PC-3 (cell line): Measurements from ENCODE around the gene PARM1. TPM values are rescaled to one million over a fixed set of nuclear protein-coding genes. Genes with fewer than 3 reads are reported as not detected.

Experiments used
- ATAC-seq: fragments of 200-7000 bp; cut with Tn5 transposase; 2 replicates; pipeline ENCODE4 v1.9.1; 2020; ENCODE audit warnings: mild to moderate bottlenecking, moderate library complexity
- BruUV-seq: library from RNA; stranded (reverse); fragments of 400-500 nt; replicated peaks from 2 replicates; lab custom pipeline; 2021; lab: Mats Ljungman, UMichigan
- CTCF ChIA-PET: fragments of 300-600 bp; sonication (Branson Sonifier 250); formaldehyde crosslinking; loops from one replicate; lab custom pipeline; 2022; ENCODE audit warnings: antibody characterized with exemption; lab: Charles Lee
- POLR2A ChIA-PET: fragments of 300-600 bp; sonication (Branson Sonifier 250); formaldehyde crosslinking; loops from one replicate; lab custom pipeline; 2022; ENCODE audit warnings: antibody characterized with exemption; ENCODE audit not compliant: unreplicated experiment; lab: Charles Lee
- DNase-seq: peaks from one replicate; pipeline ENCODE4 v3.0.0-alpha.2; 2015
- H2AFZ ChIP-seq: fragments of 300-600 bp; sonication (generic); 2 replicates; pipeline ENCODE4 v1.6.0; 2016; ENCODE audit warnings: antibody characterized with exemption, low read length
- H3F3A ChIP-seq: fragments of 300-600 bp; sonication (generic); one replicate; pipeline ENCODE4 v1.6.0; 2017; ENCODE audit warnings: antibody characterized with exemption, low read length, control low read depth, mild to moderate bottlenecking; ENCODE audit not compliant: unreplicated experiment
- H3K27ac ChIP-seq: fragments of 300-600 bp; sonication (generic); 2 replicates; pipeline ENCODE4 v1.5.1; 2016; ENCODE audit warnings: mild to moderate bottlenecking, low read length
- H3K27me3 ChIP-seq: fragments of 300-600 bp; sonication (generic); 2 replicates; pipeline ENCODE4 v1.6.1; 2016; ENCODE audit warnings: low read length, mixed read lengths
- H3K36me3 ChIP-seq: fragments of 300-600 bp; sonication (generic); 2 replicates; pipeline ENCODE4 v1.6.1; 2016; ENCODE audit warnings: low read depth, mixed run types, low read length, mixed read lengths
- H3K4me1 ChIP-seq: fragments of 300-600 bp; sonication (generic); 2 replicates; pipeline ENCODE4 v1.5.1; 2016; ENCODE audit warnings: low read length; ENCODE audit not compliant: insufficient read depth
- H3K4me2 ChIP-seq: fragments of 300-600 bp; sonication (generic); 2 replicates; pipeline ENCODE4 v1.6.0; 2016; ENCODE audit warnings: low read length
- H3K4me3 ChIP-seq: fragments of 300-600 bp; sonication (generic); 2 replicates; pipeline ENCODE4 v1.5.1; 2016; ENCODE audit warnings: mild to moderate bottlenecking, low read length, mixed read lengths
- H3K79me2 ChIP-seq: fragments of 300-600 bp; sonication (generic); 2 replicates; pipeline ENCODE4 v1.6.1; 2017; ENCODE audit warnings: low read length, mixed read lengths
- H3K9ac ChIP-seq: fragments of 300-600 bp; sonication (generic); 2 replicates; pipeline ENCODE4 v1.6.0; 2016; ENCODE audit warnings: mild to moderate bottlenecking, low read length
- H3K9me2 ChIP-seq: fragments of 300-600 bp; sonication (generic); replicated peaks from 2 replicates; pipeline ENCODE4 v1.6.1; 2016; ENCODE audit warnings: mixed run types, low read length, mixed read lengths
- H3K9me3 ChIP-seq: fragments of 300-600 bp; sonication (generic); 2 replicates; pipeline ENCODE4 v1.6.1; 2016; ENCODE audit warnings: low read length, mixed read lengths
- H4K20me1 ChIP-seq: fragments of 300-600 bp; sonication (generic); 2 replicates; pipeline ENCODE4 v1.6.1; 2016; ENCODE audit warnings: low read length, mixed read lengths
- CTCF ChIP-seq: fragments of 300-600 bp; sonication (generic); conservative IDR thresholded peaks from 2 replicates; pipeline ENCODE4 v1.5.1; 2017; ENCODE audit warnings: antibody characterized with exemption, low read depth, mild to moderate bottlenecking, low read length
- EZH2 ChIP-seq: fragments of 300-600 bp; sonication (generic); IDR thresholded peaks from one replicate; pipeline ENCODE4 v1.6.1; 2017; ENCODE audit warnings: antibody characterized with exemption, mild to moderate bottlenecking, low read length; ENCODE audit not compliant: unreplicated experiment
- EZH2phosphoT487 ChIP-seq: fragments of 300-600 bp; sonication (generic); IDR thresholded peaks from 2 replicates; pipeline ENCODE4 v1.6.1; 2018; ENCODE audit warnings: mild to moderate bottlenecking, antibody characterized with exemption, low read length, borderline replicate concordance
- intact Hi-C: fragments of 100-400 bp; cut with micrococcal nuclease; formaldehyde crosslinking; loops from 2 replicates; pipeline ENCODE4 v1.9.0; 2023
- total RNA-seq: library from RNA; depleted of rRNA; stranded (reverse); fragments of >200 nt; gene quantifications from 2 replicates; pipeline ENCODE4 v1.2.3, GENCODE V29; 2014

The PARM1 gene
- total RNA-seq, 1 experiment from 2014 or later, result 2.9 TPM

- no TSS peak for BruUV-seq
- ATAC-seq (no peak), DNase-seq (no peak)
- intact Hi-C loops, result no loop called here
- Histone ChIP-seq H3K4me3 (no peak overlapping the region), H4K20me1 (no peaks in the 10 kb centered on the region), H3K79me2 (no peaks in the 10 kb centered on the region), H3K36me3 (no peaks in the 10 kb centered on the region), H2AFZ (no peak overlapping the region), H3K27me3 (no peaks in the 10 kb centered on the region), H3K9me2 (no peaks in the 10 kb centered on the region), H3K9ac (no peak overlapping the region), H3K4me2 (no peak overlapping the region), H3K9me3 (no peaks in the 10 kb centered on the region), H3K4me1 (peaks cover 15% of the 10 kb centered on the region; the same call in 1 of the 2 replicates), H3F3A (no peaks in the 10 kb centered on the region), H3K27ac (no peak overlapping the region)
- ChIA-PET POLR2A (no interaction called here), CTCF (no interaction called here)
- TF ChIP-seq EZH2phosphoT487 (no peak), EZH2 (no peak), CTCF (no peak; the same call in 1 of the 2 replicates)
Measured at GRCh38 chr4:74969507-74970474, 36.9 kb downstream of the PARM1 start.

- H4K20me1 ChIP-seq, result no peaks in the 10 kb centered on the region
- DNase-seq, result no peak
- ATAC-seq, result no peak
- H3K9me3 ChIP-seq, result no peaks in the 10 kb centered on the region
- intact Hi-C loops, result no loop called here
- H3K9ac ChIP-seq, result no peak overlapping the region
- BruUV-seq, result no TSS peak
- ChIA-PET CTCF (no interaction called here), POLR2A (no interaction called here)
- H3K79me2 ChIP-seq, result no peaks in the 10 kb centered on the region
- H3K27ac ChIP-seq, result no peak overlapping the region
- no peaks in the 10 kb centered on the region for H3K27me3 ChIP-seq
- H3K4me2 ChIP-seq, result no peak overlapping the region
- H3F3A ChIP-seq, result no peaks in the 10 kb centered on the region
- no peak overlapping the region for H3K4me3 ChIP-seq
- no peaks in the 10 kb centered on the region for H3K36me3 ChIP-seq
- H3K4me1 ChIP-seq, result peaks cover 13% of the 10 kb centered on the region; the same call in 1 of the 2 replicates
- H2AFZ ChIP-seq, result no peak overlapping the region
- H3K9me2 ChIP-seq, result no peaks in the 10 kb centered on the region
- TF ChIP-seq EZH2 (no peak), CTCF (no peak), EZH2phosphoT487 (no peak)
Measured at GRCh38 chr4:74970577-74970976, 37.7 kb downstream of the PARM1 start.

- ChIA-PET CTCF (no interaction called here), POLR2A (interaction anchor here (0.7 kb wide), 1 partner anchor 100 kb away, joined by 3 read pairs; no protein-coding TSS in a partner anchor)
- Histone ChIP-seq H3K79me2 (no peaks in the 10 kb centered on the region), H3K4me3 (no peak overlapping the region), H3F3A (no peaks in the 10 kb centered on the region), H3K4me2 (no peak overlapping the region), H3K9me3 (no peaks in the 10 kb centered on the region), H4K20me1 (no peaks in the 10 kb centered on the region), H3K4me1 (0 out of 2 replicates have a peak, but pooled peaks cover under 1% of the 10 kb centered on the region), H3K36me3 (no peaks in the 10 kb centered on the region), H2AFZ (no peak overlapping the region), H3K27me3 (no peaks in the 10 kb centered on the region), H3K9ac (no peak overlapping the region), H3K27ac (no peak overlapping the region), H3K9me2 (no peaks in the 10 kb centered on the region)
- no TSS peak for BruUV-seq
- intact Hi-C loops, result no loop called here
- TF ChIP-seq CTCF, result no peak
- no peak for TF ChIP-seq EZH2phosphoT487
- no peak for TF ChIP-seq EZH2
- no peak for DNase-seq
- no peak for ATAC-seq
Measured at GRCh38 chr4:74971862-74972261, 38.9 kb downstream of the PARM1 start.
